HepG2 (cell line): ENCODE results near the gene HORMAD2. TPM values are rescaled to one million over a fixed set of nuclear protein-coding genes. Genes with fewer than 3 reads are reported as not detected.

ENCODE experiments used
- ATF1 ChIP-seq: IDR thresholded peaks from 2 replicates; pipeline ENCODE4 v1.6.1; 2016; ENCODE audit warnings: mild to moderate bottlenecking, control low read depth
- BORCS8-MEF2B ChIP-seq: sonication (generic); formaldehyde crosslinking; IDR thresholded peaks from 2 replicates; pipeline ENCODE4 v1.8.0; 2022; ENCODE audit warnings: mild to moderate bottlenecking, missing genetic modification reagents
- CBX2 ChIP-seq, 2 experiments: fragments of 200-600 bp in 1 of 2; sonication (generic); formaldehyde crosslinking in 1 of 2; IDR thresholded peaks; 2 replicates each; pipeline versions ENCODE4 v1.7.0 to v1.8.1; 2018 to 2022; ENCODE audit warnings: low read depth in 2 of 2, low read length in 1 of 2, mild to moderate bottlenecking in 1 of 2, missing genetic modification reagents in 1 of 2
- IRF1 ChIP-seq: sonication (generic); formaldehyde crosslinking; IDR thresholded peaks from 2 replicates; pipeline ENCODE4 v1.4.0; 2020; ENCODE audit warnings: low read depth, mild to moderate bottlenecking, missing genetic modification reagents
- MLLT10 ChIP-seq: sonication (generic); formaldehyde crosslinking; IDR thresholded peaks from 2 replicates; pipeline ENCODE4 v1.4.0; 2020; ENCODE audit warnings: missing genetic modification reagents
- NR2F6 ChIP-seq, 2 experiments: IDR thresholded peaks; 2 replicates each; pipeline ENCODE4 v1.6.1; 2016; ENCODE audit warnings: antibody characterized with exemption in 1 of 2, mild to moderate bottlenecking in 1 of 2
- PHF8 ChIP-seq: sonication (generic); formaldehyde crosslinking; IDR thresholded peaks from 2 replicates; pipeline ENCODE4 v1.5.0; 2020; ENCODE audit warnings: missing genetic modification reagents
- RNF2 ChIP-seq: fragments of 450-650 bp; conservative IDR thresholded peaks from 2 replicates; pipeline ENCODE4 v1.6.1; 2016; ENCODE audit warnings: low read depth
- TEAD2 ChIP-seq: sonication (generic); formaldehyde crosslinking; IDR thresholded peaks from 2 replicates; pipeline ENCODE4 v1.9.0; 2021; ENCODE audit warnings: missing genetic modification reagents
- ZFP90 ChIP-seq: sonication (generic); formaldehyde crosslinking; IDR thresholded peaks from 2 replicates; pipeline ENCODE4 v1.8.0; 2022; ENCODE audit warnings: missing genetic modification reagents, mild to moderate bottlenecking, inconsistent platforms, borderline replicate concordance
- ZNF230 ChIP-seq: sonication (generic); formaldehyde crosslinking; IDR thresholded peaks from 2 replicates; pipeline ENCODE4 v1.4.0; 2020; ENCODE audit warnings: mild to moderate bottlenecking, missing genetic modification reagents
- ZNF296 ChIP-seq: sonication (generic); formaldehyde crosslinking; conservative IDR thresholded peaks from 2 replicates; pipeline ENCODE4 v1.5.0; 2020; ENCODE audit warnings: mild to moderate bottlenecking, missing genetic modification reagents
- ZNF317 ChIP-seq: sonication (generic); formaldehyde crosslinking; IDR thresholded peaks from 2 replicates; pipeline ENCODE4 v1.5.0; 2020; ENCODE audit warnings: mild to moderate bottlenecking, missing genetic modification reagents
- ZNF558 ChIP-seq: sonication (generic); formaldehyde crosslinking; IDR thresholded peaks from 2 replicates; pipeline ENCODE4 v1.9.0; 2022; ENCODE audit warnings: mild to moderate bottlenecking, missing genetic modification reagents, borderline replicate concordance
- ZNF563 ChIP-seq: sonication (generic); formaldehyde crosslinking; IDR thresholded peaks from 2 replicates; pipeline ENCODE4 v1.8.0; 2022; ENCODE audit warnings: mild to moderate bottlenecking, moderate library complexity, missing genetic modification reagents
- ZNF570 ChIP-seq: sonication (generic); formaldehyde crosslinking; IDR thresholded peaks from 2 replicates; pipeline ENCODE4 v1.4.0; 2020; ENCODE audit warnings: mild to moderate bottlenecking, missing genetic modification reagents, borderline replicate concordance
- ZNF572 ChIP-seq: sonication (generic); formaldehyde crosslinking; IDR thresholded peaks from 2 replicates; pipeline ENCODE4 v1.5.1; 2020; ENCODE audit warnings: mild to moderate bottlenecking, missing genetic modification reagents
- ZNF574 ChIP-seq: sonication (generic); formaldehyde crosslinking; IDR thresholded peaks from 2 replicates; pipeline ENCODE4 v1.4.0; 2020; ENCODE audit warnings: missing genetic modification reagents
- ZNF580 ChIP-seq: IDR thresholded peaks from 2 replicates; pipeline ENCODE4 v1.6.1; 2016; ENCODE audit warnings: low read depth, borderline replicate concordance
- ZNF83 ChIP-seq: sonication (generic); formaldehyde crosslinking; IDR thresholded peaks from 2 replicates; pipeline ENCODE4 v1.4.0; 2020; ENCODE audit warnings: missing genetic modification reagents, mild to moderate bottlenecking, borderline replicate concordance
- polyA plus RNA-seq, 8 experiments: library from polyadenylated mRNA; depleted of rRNA in 3 of 8; stranded (reverse) in 7 of 8; unstranded in 1 of 8; fragments of >200 nt; fragmentation: Illumina TruSeq in 4 of 8; extraction: Trizol in 4 of 8; gene quantifications; 2 replicates each; pipeline versions ENCODE4 v1.2.1 to v1.2.3, GENCODE V29; 2011 to 2016; ENCODE audit warnings: low read depth in 4 of 8, missing spikeins in 1 of 8, mixed read lengths in 1 of 8; ENCODE audit not compliant: insufficient read depth in 1 of 8
- total RNA-seq, 5 experiments: library from RNA; depleted of rRNA; stranded (reverse); fragments of >200 nt; fragmentation: Illumina TruSeq; extraction: Trizol; gene quantifications; 2 replicates each; pipeline ENCODE4 v1.2.3, GENCODE V29; 2016; ENCODE audit warnings: low read depth in 1 of 5
- TF ChIP-seq, protein P1 (sequence below): sonication (generic); formaldehyde crosslinking; IDR thresholded peaks from 2 replicates; pipeline ENCODE4 v1.4.0; 2020; ENCODE audit warnings: missing genetic modification reagents, borderline replicate concordance
- TF ChIP-seq, protein P2 (sequence below): IDR thresholded peaks from 2 replicates; pipeline ENCODE4 v1.6.1; 2016; ENCODE audit warnings: missing genetic modification reagents, missing compliant biosample characterization
- TF ChIP-seq, protein P3 (sequence below): sonication (generic); formaldehyde crosslinking; IDR thresholded peaks from 2 replicates; pipeline ENCODE4 v1.4.0; 2020; ENCODE audit warnings: mild to moderate bottlenecking, missing genetic modification reagents

The HORMAD2 gene
- total and polyA plus RNA-seq, 2 of the 13 experiments (the other 11 are each of a cell fraction or from before 2014, with no cell fraction given), result not detected

- TF ChIP-seq ZNF563 (CRISPR knock-in tag), result no peak
- TF ChIP-seq TEAD2 (CRISPR knock-in tag), result no peak
- no peak for TF ChIP-seq PHF8
- TF ChIP-seq RNF2, result 0 out of 2 replicates have a peak, but pooled peaks have one; percentile 44
- no peak for TF ChIP-seq ZNF558
- 0 out of 2 replicates have a peak, but pooled peaks have one; percentile 33 for TF ChIP-seq ZNF580 (CRISPR knock-in tag)
- no peak for TF ChIP-seq ZNF83
- TF ChIP-seq ZNF230 (CRISPR knock-in tag), result no peak
- no peak for TF ChIP-seq ZNF572
- TF ChIP-seq, protein P1, sequence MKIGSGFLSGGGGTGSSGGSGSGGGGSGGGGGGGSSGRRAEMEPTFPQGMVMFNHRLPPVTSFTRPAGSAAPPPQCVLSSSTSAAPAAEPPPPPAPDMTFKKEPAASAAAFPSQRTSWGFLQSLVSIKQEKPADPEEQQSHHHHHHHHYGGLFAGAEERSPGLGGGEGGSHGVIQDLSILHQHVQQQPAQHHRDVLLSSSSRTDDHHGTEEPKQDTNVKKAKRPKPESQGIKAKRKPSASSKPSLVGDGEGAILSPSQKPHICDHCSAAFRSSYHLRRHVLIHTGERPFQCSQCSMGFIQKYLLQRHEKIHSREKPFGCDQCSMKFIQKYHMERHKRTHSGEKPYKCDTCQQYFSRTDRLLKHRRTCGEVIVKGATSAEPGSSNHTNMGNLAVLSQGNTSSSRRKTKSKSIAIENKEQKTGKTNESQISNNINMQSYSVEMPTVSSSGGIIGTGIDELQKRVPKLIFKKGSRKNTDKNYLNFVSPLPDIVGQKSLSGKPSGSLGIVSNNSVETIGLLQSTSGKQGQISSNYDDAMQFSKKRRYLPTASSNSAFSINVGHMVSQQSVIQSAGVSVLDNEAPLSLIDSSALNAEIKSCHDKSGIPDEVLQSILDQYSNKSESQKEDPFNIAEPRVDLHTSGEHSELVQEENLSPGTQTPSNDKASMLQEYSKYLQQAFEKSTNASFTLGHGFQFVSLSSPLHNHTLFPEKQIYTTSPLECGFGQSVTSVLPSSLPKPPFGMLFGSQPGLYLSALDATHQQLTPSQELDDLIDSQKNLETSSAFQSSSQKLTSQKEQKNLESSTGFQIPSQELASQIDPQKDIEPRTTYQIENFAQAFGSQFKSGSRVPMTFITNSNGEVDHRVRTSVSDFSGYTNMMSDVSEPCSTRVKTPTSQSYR (CRISPR knock-in tag), result peak; percentile 46; the same call in 1 of the 2 replicates
- no peak for TF ChIP-seq CBX2 (IDR thresholded peaks at IDR 0.05; ENCODE audit: low read depth, low read length)
- no peak for TF ChIP-seq CBX2 (CRISPR knock-in tag; IDR thresholded peaks at IDR 0.05; ENCODE audit: low read depth)
- TF ChIP-seq, protein P2, sequence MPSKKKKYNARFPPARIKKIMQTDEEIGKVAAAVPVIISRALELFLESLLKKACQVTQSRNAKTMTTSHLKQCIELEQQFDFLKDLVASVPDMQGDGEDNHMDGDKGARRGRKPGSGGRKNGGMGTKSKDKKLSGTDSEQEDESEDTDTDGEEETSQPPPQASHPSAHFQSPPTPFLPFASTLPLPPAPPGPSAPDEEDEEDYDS (CRISPR knock-in tag), result peak; percentile 49; the same call in 1 of the 2 replicates
- no peak for TF ChIP-seq BORCS8-MEF2B (CRISPR knock-in tag)
- TF ChIP-seq ZNF317 (CRISPR knock-in tag), result no peak; the same call in 1 of the 2 replicates
- TF ChIP-seq ZNF296 (CRISPR knock-in tag), result no peak
- peak; percentile 40; the same call in 1 of the 2 replicates for TF ChIP-seq ZNF574 (CRISPR knock-in tag)
- no peak for TF ChIP-seq ZFP90 (CRISPR knock-in tag)
- TF ChIP-seq IRF1 (CRISPR knock-in tag), result no peak
- TF ChIP-seq, protein P3, sequence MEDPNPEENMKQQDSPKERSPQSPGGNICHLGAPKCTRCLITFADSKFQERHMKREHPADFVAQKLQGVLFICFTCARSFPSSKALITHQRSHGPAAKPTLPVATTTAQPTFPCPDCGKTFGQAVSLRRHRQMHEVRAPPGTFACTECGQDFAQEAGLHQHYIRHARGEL (CRISPR knock-in tag), result no peak
- TF ChIP-seq NR2F6 (IDR thresholded peaks at IDR 0.05), result no peak; the same call in 1 of the 2 replicates
- TF ChIP-seq NR2F6 (CRISPR knock-in tag; IDR thresholded peaks at IDR 0.05), result peak; percentile 86
- TF ChIP-seq ZNF570 (CRISPR knock-in tag), result no peak
- TF ChIP-seq MLLT10, result no peak
- 0 out of 2 replicates have a peak, but pooled peaks have one; percentile 34 for TF ChIP-seq ATF1 (CRISPR knock-in tag)
Measured at GRCh38 chr22:30212363-30212995, 132.2 kb downstream of the HORMAD2 start (continued).
